Heart left ventricle (tissue), 16 donors: ENCODE results near the gene SPPL3. TPM values are rescaled to one million over a fixed set of nuclear protein-coding genes. Genes with fewer than 3 reads are reported as not detected.

ENCODE experiments used
- ATAC-seq, 4 donors: fragments of 200-7000 bp; cut with Tn5 transposase; one replicate each; pipeline ENCODE4 v1.9.1; 2020 to 2022; ENCODE audit warnings: moderate library complexity in 4 of 4, mild to moderate bottlenecking in 3 of 4, moderate number of reproducible peaks in 1 of 4
- DNase-seq, 5 donors: peaks; one replicate each; pipeline ENCODE4 v3.0.0-alpha.2; 2020
- H3K27ac ChIP-seq, 12 donors: fragments of 200-600 bp; sonication (generic) in 4 of 12; one replicate each; pipeline versions ENCODE4 v1.5.0 to v1.8.0; 2016 to 2022; ENCODE audit warnings: mild to moderate bottlenecking in 2 of 12
- H3K27me3 ChIP-seq, 9 donors: fragments of 200-600 bp; sonication (generic) in 2 of 9; one replicate each; pipeline versions ENCODE4 v1.5.1 to v1.8.0; 2016 to 2022; ENCODE audit warnings: mild to moderate bottlenecking in 3 of 9
- H3K36me3 ChIP-seq, 9 donors: fragments of 200-600 bp; sonication (generic) in 2 of 9; one replicate each; pipeline versions ENCODE4 v1.5.0 to v1.8.0; 2018 to 2022; ENCODE audit warnings: mild to moderate bottlenecking in 2 of 9
- H3K4me1 ChIP-seq, 12 donors: fragments of 200-600 bp; sonication (generic) in 4 of 12; one replicate each; pipeline versions ENCODE4 v1.5.0 to v1.8.0; 2016 to 2022; ENCODE audit warnings: mild to moderate bottlenecking in 3 of 12
- H3K4me3 ChIP-seq, 12 donors: fragments of 200-600 bp; sonication (generic) in 4 of 12; one replicate each; pipeline versions ENCODE4 v1.5.0 to v1.8.0; 2017 to 2022; ENCODE audit warnings: mild to moderate bottlenecking in 9 of 12, moderate library complexity in 4 of 12
- H3K9me3 ChIP-seq, 12 donors: fragments of 200-600 bp; sonication (generic) in 4 of 12; one replicate each; pipeline versions ENCODE4 v1.5.0 to v1.8.0; 2016 to 2022; ENCODE audit warnings: mild to moderate bottlenecking in 1 of 12
- CTCF ChIP-seq, 12 donors: fragments of 200-600 bp; sonication (generic) in 4 of 12; IDR thresholded peaks; one replicate each; pipeline versions ENCODE4 v1.5.0 to v1.8.0; 2018 to 2022; ENCODE audit warnings: antibody characterized with exemption in 12 of 12, mild to moderate bottlenecking in 5 of 12
- POLR2A ChIP-seq, 2 donors: fragments of 450-650 bp; IDR thresholded peaks; one replicate each; pipeline ENCODE4 v1.6.1; 2017; ENCODE audit warnings: antibody characterized with exemption in 2 of 2, mild to moderate bottlenecking in 2 of 2, moderate library complexity in 2 of 2
- WGBS, 4 donors: extraction: QIAGEN DNeasy Blood & Tissue Kit in 2 of 4; methylation state at CpG; one replicate each; pipeline versions ENCODE4 v1.1.5 to v1.1.7; 2013 to 2018; 5-methylcytosine and 5-hydroxymethylcytosine counted together
- intact Hi-C, 10 donors: fragments of 100-400 bp; cut with DNase I; formaldehyde crosslinking; loops; one replicate each; pipeline versions ENCODE4 v1.11.1 to v1.14.2; 2022
- polyA plus RNA-seq, 2 donors: library from polyadenylated mRNA; stranded (reverse); fragments of 200-250 nt; gene quantifications; one replicate each; pipeline ENCODE4 v1.2.3, GENCODE V29; 2013
- total RNA-seq, 9 donors: library from RNA; depleted of rRNA in 2 of 9; stranded (reverse); fragments of >200 nt in 2 of 9; fragmentation: NEBNext Ultra II Directional in 3 of 9; extraction: Animal tissue kit (Norgen Biotek cat#: 25700) in 3 of 9; gene quantifications; one replicate each; pipeline versions ENCODE4 v1.1.0 to v1.2.4, GENCODE V29; 2016 to 2023
- donor health status: ischemic (EF 13 %, LVEDD 7.1; RV severe dilation, severe dysfunction).
- donor health status: healthy with polysubstance abuse.
- donor health status: DM: no; HTN: yes; CAD: no.
- donor health status: DM: no; HTN: no; CAD: no.
- donor health status: ischemic (EF 25% LVEDD 6.9; RV normal size, moderate dysfunction).
- donor health status: ischemic (EF 25% LVEDD 5.7; RV mildly dilated, moderate dysfunction).
- donor health status: healthy.
- donor health status: DM: yes; HTN: yes; CAD: no.
- donor health status: ischemic (EF 35%, LVEDD 5.7; RV mildly dilated, moderate dysfunction).
- donor health status: nonischemic (EF 11% LVEDD 7.7; RV severe dilation, severe dysfunction).
- donor health status: DM: yes; HTN: yes; CAD: no.
- donor health status: PGD.
- donor health status: ischemic (EF 29% LVEDD 5.4; RV normal size, mild dysfunction).
- donor health status: nonischemic (EF 23%, LVEDD 6.1; RV moderate dilation, normal function).

SPPL3 gene
- total and polyA plus RNA-seq, 11 donors: 8.2 to 48.2 (median 26.5) TPM

GRCh38 chr12:120722784-120723183 lies 181.4 kb downstream of the SPPL3 start:
- Histone ChIP-seq H3K36me3 (peaks cover 9 to 75% (median 68%) of the 10 kb centered on the region in 9 donors), H3K9me3 (no peaks in the 10 kb centered on the region), H3K4me1 (peaks cover 0 to 47% (median 15%) of the 10 kb centered on the region in 12 donors), H3K4me3 (no peak overlapping the region), H3K27ac (no peak overlapping the region), H3K27me3 (no peaks in the 10 kb centered on the region)
- TF ChIP-seq POLR2A (IDR thresholded peaks at IDR 0.05) (no peak), CTCF (IDR thresholded peaks at IDR 0.05) (no peak)
- intact Hi-C loops: loop anchor here in 3 of 10 donors (10.0 kb wide), 1 partner anchor 182 kb away; the partner anchor contains the start of gene SPPL3 (in 3 of the 3)
- no peak for DNase-seq
- WGBS, 4 donors: 91 to 99% (median 97%) methylated on average over 2 of the region's 2 CpGs
- ATAC-seq: no peak

GRCh38 chr12:120721866-120722265 lies 182.3 kb downstream of the SPPL3 start:
- H3K4me3 ChIP-seq: no peak overlapping the region
- peaks cover 9 to 76% (median 68%) of the 10 kb centered on the region in 9 donors for H3K36me3 ChIP-seq
- intact Hi-C loops: loop anchor here in 3 of 10 donors (10.0 kb wide), 1 partner anchor 183 kb away; the partner anchor contains the start of gene SPPL3 (in 3 of the 3)
- no peaks in the 10 kb centered on the region for H3K9me3 ChIP-seq
- H3K27me3 ChIP-seq: no peaks in the 10 kb centered on the region
- H3K27ac ChIP-seq: no peak overlapping the region
- DNase-seq (no peak), ATAC-seq (no peak)
- TF ChIP-seq POLR2A (IDR thresholded peaks at IDR 0.05) (no peak), CTCF (IDR thresholded peaks at IDR 0.05) (no peak)
- WGBS, 4 donors: 78 to 82% (median 79%) methylated on average over 3 of the region's 3 CpGs
- peaks cover 0 to 47% (median 15%) of the 10 kb centered on the region in 12 donors for H3K4me1 ChIP-seq

GRCh38 chr12:120720987-120721801 lies 183.0 kb downstream of the SPPL3 start:
- Histone ChIP-seq H3K4me3 (no peak overlapping the region), H3K4me1 (peaks cover 0 to 42% (median 9%) of the 10 kb centered on the region in 12 donors), H3K27me3 (no peaks in the 10 kb centered on the region), H3K36me3 (peaks cover 9 to 82% (median 74%) of the 10 kb centered on the region in 9 donors), H3K9me3 (no peaks in the 10 kb centered on the region), H3K27ac (peak overlapping the region in 7 of 12 donors; percentile 6 to 78 (median 51))
- ATAC-seq: no peak
- DNase-seq: no peak
- intact Hi-C loops: loop anchor here in 3 of 10 donors (10.0 kb wide), 1 partner anchor 184 kb away; the partner anchor contains the start of gene SPPL3 (in 3 of the 3)
- 91 to 94% (median 93%) methylated on average over 10 of the region's 10 CpGs for WGBS, 4 donors
- TF ChIP-seq CTCF (IDR thresholded peaks at IDR 0.05): no peak
- no peak for TF ChIP-seq POLR2A (IDR thresholded peaks at IDR 0.05)
